Glomerular endothelial cell (primary cell): Measurements from ENCODE around the gene U2AF2. TPM values are rescaled to one million over a fixed set of nuclear protein-coding genes. Genes with fewer than 3 reads are reported as not detected.
A peak's percentile ranks its signal among the peaks of the same experiment; 100 is the strongest.

Experiments
- DNase-seq: peaks from one replicate; pipeline ENCODE4 v3.0.0-alpha.2; 2011; ENCODE audit warnings: low read depth, low spot score; ENCODE audit errors: extremely low read depth
- total RNA-seq: library from RNA; depleted of rRNA; stranded (reverse); fragments of >200 nt; gene quantifications from 2 replicates; pipeline ENCODE4 v1.2.3, GENCODE V29; 2015

Gene U2AF2
- total RNA-seq, 1 donor from 2014 or later: 150 TPM

DNA sequence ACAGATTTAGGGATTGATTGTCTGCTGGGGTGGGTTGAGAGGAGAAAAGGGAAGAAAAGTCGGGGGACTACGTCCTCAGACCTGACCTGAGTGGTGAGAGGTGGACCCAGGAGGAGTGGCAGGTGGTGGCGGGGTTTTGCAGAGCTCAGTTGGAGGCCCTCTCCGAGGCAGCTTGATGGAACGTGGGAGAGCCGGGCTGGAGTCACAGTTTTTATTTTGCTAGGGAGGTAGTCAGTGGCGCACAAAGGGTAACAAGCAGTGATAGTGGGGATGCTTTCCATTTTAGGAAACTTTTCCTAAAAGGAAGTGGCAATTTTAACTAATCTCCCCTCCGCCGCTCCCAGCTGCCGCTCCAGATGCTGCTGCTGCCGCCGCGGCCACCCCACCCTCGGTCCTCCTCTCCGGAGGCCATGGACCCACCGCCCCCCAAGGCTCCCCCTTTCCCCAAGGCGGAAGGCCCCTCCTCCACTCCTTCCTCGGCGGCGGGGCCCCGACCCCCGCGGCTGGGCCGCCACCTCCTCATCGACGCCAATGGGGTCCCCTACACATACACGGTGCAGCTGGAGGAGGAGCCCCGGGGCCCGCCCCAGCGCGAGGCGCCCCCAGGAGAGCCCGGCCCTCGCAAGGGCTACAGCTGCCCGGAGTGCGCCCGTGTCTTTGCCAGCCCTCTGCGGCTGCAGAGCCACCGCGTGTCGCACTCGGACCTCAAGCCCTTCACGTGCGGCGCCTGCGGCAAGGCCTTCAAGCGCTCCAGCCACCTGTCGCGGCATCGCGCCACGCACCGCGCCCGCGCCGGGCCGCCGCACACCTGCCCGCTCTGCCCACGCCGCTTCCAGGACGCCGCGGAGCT, 12.5 kb upstream of the U2AF2 start:
- no peak for DNase-seq

DNA sequence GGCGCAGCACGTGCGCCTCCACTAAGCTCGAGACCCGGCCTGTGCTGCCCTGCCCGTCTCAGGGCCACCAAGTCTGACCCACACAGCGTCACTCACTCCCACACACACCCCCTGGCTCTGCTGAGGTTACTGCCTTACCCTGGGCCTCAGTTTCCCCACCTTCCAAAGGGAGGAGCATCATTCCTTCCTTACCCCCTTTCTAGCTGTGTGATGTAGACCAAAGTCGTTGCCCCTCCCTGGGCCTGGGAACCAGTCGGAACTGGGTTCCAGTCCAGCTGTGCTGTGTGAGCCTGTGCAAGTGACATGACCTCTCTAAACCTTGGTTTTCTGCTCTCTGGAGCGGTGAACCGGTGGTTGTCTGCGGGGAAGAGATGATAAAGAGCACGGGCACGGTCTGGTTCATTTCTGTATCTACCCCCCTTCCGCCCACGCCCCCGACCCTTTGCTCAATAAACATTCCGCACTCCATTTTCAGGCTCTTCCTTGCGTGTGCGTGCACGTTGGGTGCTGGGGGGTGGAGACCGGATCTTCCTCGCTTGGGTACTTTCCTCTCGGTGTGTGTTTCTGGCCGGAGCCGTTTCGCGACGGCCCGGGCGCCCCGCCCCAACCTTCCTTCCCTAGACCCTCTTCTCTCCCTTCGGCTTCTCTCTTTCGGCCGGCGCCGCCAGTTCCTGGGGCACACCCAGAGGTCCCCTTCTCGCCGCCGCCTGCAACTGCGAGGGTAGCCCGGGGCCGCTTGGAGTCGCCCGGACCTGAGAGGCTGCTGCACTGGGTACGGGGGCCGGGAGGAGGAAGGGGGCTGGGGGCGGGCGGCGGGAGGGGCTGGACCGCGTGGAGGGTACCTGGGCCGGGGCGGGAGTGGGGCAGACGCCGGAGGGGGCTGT, 11.6 kb upstream of the U2AF2 start, which contains the start of gene ZNF581:
Gene ZNF581, plus strand, starts transcription at position 647 of the 884 bp plus-strand sequence. CDS start 923 bp downstream, outside the sequence.
- DNase-seq: no peak

DNA sequence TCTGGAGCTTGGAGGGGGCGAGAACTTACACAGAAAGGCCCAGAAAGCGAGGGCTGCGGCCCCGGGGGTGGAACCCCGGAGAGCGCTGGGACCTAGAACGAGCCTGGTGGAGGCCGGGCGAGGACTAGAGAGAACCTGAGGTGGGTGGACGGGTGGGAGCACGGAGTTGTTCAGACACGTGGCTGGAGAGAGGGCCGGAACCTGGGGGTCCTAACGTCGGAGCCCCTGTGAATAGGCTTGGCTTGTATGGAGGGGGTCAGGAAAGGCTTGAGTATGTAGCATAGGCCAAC, 11.0 kb upstream of the U2AF2 start:
- no peak for DNase-seq

DNA sequence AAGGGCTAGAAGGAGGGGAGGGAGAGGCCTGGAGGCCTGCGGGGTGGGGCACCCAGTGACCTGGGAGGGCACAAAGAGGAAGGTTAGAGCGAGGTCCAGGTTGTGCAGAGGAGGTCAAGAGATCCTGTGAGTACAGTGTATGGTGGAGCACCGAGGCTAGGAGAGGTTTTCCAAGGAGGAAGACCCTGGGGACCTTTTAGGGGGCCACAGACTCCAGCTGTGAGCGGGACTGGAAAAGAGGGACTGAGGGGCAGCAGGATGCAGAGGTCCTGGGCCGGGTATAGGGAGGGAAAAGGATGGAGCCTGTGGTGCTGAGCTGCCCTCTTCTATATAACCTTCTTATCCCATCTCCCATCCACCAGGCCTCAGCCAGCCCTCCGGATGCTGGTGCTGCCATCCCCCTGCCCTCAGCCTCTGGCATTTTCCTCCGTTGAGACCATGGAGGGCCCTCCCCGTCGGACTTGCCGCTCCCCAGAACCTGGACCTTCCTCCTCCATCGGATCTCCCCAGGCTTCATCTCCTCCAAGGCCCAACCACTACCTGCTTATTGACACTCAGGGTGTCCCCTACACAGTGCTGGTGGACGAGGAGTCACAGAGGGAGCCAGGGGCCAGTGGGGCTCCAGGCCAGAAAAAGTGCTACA, 10.5 kb upstream of the U2AF2 start:
- no peak for DNase-seq

DNA sequence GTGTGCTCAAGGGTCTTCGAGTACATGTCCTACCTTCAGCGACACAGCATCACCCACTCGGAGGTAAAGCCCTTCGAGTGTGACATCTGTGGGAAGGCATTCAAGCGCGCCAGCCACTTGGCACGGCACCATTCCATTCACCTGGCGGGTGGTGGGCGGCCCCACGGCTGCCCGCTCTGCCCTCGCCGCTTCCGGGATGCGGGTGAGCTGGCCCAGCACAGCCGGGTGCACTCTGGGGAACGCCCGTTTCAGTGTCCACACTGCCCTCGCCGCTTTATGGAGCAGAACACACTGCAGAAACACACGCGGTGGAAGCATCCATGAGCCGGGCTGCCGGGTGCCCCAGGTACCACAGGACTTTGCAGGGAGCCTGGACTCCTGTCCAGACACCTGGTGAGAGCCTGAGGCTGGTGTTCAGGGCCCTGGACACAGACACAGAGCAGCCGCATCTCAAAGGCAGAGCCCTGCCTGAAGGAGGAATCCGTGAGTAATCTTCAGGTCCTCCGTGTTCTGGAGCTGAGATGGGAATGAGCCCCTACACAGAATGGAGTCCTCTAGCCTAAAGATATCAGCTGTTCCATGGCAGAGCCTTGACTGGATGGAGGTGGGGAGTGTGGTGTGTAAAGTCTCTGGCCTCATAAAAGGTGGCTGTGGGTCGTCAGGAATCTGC, 9.9 kb upstream of the U2AF2 start:
- no peak for DNase-seq

DNA sequence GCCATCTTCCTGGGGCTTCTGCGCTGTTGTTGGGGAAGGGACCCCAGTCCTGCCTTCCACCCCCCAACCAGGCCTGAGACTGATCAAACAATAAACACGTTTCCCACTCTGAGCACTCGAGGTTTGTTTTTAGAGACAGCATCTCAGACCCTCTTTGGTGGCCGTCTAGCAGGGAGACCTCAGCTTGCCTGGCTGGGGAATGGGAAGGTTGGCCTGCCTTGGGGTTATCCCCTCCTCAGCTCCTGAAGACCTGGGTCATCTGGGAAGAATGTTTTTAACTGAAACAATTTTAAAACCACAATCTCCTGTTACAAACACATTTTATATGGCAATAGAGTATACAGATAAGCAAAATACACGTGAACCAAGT, 9.3 kb upstream of the U2AF2 start:
- no peak for DNase-seq

DNA sequence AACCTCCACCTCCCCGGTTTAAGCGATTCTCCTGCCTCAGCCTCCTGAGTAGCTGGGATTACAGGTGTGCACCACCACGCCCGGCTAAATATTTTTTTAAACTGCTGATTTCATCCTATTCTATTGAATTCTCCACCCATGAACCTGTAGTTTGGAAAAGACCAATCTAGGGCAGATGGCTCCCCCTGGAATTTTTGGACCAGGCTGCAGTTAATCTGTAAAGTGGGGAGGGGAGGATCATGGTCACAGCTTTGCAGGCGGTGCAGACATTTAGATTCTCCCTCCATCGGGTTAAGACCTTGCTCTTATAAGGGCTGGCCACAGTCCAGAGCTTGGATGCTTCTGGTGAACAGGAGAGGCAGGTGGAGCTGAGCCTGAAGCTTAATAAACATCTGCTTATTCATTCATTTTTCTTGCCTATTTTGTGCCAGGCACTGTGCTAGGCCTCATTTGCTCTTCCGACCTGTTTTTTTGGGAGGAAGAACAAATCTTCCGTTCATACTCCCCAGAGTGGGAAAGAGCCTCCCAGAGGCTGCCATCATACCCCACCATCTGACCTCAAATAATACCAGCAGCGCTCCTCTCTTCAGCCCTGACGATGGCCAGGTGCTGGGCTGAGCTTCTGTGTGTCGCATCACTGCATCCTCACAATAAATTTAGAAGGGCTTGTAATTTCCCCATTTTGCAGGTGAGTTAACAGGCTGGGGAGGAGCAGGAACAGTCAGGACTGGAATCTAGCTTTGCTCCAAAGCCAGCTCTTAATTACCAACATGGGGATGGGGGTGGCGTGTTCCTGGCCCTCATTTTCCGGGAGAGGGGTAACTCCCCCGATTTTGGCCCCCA, 7.7 kb upstream of the U2AF2 start:
- DNase-seq: no peak

DNA sequence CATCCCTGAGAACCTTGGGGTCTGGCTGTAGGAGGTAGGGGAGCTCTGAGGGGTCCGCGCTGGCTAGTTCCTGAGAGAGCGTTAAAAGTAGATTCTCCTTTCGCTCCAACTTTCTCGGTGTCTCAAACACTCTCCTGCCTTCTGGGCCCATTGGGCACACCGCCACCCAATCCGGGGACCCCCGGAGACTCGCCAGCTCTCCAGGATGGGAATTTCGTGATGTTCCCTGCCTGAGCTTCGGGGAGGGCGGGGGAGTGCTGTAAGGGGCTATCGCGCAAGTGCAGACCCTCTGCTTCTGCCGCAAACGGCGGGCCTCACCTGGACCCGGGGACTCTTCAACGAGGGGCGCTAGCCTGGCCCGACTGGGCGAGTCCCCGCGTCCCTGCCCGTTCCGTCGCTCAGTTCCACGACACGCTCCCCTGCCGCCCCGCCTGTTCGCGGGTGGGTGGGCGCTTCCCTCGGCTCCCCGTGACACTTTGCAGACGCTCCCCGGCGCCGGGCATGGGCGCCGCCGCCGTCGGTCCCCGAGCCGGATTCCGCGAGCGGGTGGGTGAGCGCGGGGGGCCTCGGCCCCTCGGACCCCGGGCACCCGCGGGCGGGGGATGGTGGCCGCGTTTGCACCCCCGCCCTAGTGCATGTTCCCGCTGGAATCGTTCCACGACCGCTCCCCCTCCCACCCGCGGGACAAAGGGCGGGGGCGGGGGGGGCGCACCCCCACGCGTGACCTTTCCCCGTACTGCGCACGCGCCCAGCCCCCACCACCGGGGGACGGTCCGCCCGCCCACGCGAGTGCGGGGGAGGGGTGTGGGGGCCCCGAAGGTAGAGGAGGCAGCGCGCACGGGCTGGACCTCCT, 6.9 kb upstream of the U2AF2 start, which contains the start of gene CCDC106:
Gene CCDC106, plus strand, starts transcription at position 481 of the 853 bp plus-strand sequence. CDS start 835 bp downstream, outside the sequence.
- no peak for DNase-seq

DNA sequence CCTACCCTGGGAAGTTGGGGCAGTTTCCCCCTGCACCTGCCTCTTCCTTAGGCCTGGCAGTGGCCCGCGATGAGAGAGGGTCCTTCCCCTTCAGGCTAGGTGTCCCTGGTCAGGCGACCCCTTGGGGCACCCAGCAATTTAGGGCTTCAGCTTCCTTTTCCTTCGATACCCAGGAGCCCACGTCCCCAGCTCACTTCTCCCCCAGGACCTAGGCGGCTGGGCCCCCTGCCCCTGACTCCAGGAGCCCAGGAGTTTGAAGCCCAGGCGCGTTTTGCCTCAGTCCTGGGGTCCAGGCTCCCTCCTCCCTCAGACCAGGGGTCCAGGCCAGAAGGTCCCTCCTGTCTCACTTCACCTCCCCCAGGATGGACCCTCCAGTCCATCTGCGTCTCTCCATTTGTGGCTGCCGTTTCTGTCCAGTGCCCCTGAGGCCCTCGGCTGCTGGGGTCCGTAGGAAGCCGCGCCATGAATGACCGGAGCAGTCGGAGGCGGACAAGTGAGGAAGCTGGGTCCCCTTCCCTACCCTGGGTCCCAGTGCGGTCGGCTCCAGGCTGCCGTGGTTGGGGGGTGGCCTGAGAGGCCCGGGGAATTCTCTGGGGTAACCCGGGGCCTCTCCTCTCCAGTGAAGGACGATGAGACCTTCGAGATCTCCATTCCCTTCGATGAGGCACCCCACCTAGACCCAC, 6.1 kb upstream of the U2AF2 start:
- DNase-seq: no peak

DNA sequence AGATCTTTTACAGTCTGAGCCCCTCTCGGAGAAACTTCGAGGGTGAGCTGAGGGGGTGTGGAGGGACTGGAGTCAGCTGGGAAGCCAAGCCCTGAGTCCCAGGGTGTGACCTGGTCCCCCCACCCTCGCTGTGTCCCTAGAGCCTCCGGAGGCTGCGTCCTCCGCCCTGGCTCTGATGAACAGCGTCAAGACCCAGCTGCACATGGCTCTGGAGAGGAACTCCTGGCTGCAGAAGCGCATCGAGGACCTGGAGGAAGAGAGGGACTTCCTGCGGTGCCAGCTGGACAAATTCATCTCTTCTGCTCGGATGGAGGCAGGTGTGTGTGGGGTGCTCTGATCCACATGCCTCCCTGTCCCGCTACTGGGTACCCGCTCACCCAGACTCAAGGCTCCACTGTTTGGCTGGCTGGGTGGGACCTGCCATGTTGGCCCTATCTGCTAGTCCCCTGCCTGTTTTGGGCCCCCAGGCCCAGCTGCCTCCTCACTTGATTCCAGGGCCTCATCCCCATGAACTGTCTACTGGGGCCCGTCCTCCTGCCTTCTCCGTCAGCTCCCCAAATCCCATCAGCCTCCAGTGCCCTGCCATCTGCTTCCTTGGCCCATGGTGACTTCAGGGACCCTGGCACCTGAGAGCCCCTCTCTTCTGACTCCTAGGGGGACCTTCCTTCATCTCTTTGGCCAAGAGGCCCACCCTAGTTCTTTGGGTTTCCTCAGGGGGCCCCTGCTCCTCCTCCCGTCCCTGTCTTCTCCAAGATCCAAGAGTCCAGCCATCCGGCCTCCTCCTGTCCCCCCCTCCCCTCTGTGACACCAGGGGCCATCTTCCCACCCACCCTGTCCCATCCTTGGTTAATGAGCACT, 5.3 kb upstream of the U2AF2 start:
- no peak for DNase-seq

DNA sequence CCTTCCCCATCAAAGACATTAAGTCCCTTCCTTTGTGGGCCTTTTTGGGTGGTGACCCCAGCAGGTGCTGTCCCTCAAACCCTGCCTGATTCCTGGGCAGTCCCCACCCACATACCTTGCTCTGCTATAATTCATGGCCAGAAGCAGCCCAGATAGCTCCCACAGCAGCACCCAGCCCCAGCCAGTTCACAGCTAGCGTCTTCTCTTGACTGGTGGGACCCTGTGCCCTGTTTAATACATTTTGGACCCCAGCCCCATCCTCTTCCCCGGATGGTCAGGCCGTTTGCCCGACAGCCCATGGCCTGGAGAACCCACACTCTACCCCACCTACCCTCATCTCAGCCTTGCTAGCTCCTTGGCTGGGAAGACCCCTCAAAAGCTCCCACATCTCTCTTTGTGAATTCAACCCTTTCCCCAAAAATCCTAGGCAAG, 4.7 kb upstream of the U2AF2 start:
- no peak for DNase-seq

DNA sequence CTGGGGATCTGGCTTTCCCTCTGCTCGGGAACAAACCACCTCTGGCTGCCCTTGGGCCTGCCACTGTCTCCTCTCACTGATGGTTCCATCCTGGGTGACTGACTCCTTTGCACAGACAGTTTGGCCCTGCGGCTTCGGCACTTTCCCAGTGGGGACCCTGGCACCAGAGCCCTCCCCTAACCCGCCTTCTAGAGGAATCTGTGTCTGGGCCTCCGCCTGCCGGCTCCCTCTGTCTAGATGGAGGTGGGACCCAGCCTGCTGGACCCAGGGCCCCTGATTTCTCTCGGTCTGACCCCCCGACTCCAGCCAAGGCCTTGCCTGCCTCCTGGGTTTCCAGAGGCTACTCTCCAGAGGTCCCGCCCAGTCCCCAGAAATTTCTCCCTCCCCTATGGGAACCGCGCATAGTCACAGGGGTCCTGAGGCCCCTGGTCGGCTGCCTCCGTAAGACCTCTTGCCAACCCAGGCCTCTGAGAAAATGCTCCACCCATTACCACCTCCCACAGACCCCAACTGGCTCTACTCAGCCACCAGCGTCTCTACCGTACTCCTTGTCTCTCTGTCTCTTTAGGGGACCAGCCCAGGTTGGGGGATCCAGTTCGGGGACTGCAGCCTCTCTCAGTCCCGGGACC, 4.1 kb upstream of the U2AF2 start:
- DNase-seq: no peak

DNA sequence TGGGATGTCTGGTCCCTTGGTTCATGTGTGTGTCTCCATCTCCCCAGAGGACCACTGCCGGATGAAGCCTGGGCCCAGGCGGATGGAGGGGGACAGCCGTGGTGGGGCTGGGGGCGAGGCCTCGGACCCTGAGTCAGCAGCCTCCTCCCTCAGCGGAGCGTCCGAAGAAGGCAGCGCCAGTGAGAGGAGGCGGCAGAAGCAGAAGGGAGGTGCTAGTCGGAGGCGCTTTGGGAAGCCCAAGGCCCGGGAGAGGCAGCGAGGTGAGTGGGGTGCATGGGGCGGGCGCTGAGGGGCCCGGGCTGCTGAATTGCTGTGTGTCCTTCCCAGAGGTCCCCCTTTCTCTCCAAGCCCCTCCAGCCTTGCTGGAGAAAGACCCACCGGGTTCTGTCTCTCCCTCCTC, 3.6 kb upstream of the U2AF2 start:
- no peak for DNase-seq

DNA sequence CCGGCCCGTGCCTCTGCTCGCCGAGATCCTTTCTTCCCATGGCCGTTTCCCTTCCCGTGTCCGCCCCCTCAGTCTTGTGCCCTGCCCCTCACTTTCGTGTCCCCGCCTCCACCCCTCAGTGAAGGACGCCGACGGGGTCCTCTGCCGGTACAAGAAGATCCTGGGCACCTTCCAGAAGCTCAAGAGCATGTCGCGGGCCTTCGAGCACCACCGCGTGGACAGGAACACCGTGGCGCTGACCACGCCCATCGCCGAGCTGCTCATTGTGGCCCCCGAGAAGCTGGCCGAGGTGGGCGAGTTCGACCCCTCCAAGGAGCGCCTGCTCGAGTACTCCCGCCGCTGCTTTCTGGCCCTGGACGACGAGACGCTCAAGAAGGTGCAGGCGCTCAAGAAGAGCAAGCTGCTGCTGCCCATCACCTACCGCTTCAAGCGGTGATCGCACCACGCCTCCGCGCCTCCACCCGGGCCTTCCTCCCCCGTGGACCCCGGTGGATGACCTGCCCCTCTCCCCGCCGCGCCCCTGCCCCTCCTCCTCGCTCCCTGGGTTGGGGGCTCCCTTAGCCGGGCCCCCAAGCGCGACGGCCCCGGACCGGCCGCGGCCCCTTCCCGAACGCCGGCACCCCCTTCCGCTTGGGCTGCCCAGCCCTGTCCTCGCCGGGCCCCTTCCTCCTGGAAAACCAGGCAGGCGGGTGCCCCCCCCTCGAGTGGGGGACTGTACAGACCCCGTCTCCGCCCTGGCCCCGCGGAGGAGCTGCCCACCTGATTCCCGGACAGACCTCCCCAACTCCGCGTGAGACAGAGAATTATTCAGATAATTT, 2.3 kb upstream of the U2AF2 start:
- no peak for DNase-seq

DNA sequence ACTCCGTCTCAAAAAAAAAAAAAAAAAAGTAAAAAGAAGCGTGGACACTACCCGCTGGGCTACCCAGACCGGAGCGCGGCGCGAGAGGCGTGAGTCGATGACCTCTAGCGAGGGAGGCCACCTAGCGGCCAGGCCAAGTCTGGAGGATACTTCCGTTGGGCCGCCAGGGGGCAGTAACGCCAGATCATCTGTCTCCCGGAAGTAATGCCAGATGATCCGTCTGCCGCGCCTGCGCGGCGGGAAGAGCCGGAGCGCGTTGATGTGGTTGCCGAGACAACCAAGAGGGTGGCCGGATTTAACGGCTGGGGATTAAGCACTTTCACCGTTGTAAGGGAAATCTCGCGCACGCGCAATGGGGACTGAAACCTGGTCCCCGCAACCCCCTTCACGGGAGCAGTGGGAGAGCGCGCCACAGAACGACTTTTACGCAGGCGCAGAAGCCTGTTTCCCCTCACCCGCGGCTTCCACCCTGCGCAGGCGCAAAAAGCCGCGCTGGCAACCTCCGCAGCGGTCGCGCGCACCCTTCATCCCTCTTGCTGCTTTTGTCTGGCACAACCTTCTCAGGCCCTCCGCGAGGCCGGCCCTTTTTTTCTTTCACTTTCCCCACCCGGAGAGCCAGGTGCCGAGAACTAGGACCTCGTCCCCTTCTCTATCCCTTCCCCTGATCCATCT, 1.0 kb upstream of the U2AF2 start:
- DNase-seq: peak; percentile 90
